Activated effector memory CD4-positive, alpha-beta T cell treated with Interleukin-2 at 50 U/mL for 16 hours (primary cell): ENCODE data around the gene MMEL1.
"Not testable (repeated sequence)": the region's sequence is repeated elsewhere in the genome, so short reads cannot be mapped to it uniquely, and the experiment has no call there.

ENCODE experiments used
- DNase-seq: peaks from one replicate; pipeline ENCODE4 v3.0.0-alpha.2; 2020

The MMEL1 gene

GRCh38 chr1:2632561-2633361 is at the start of gene MMEL1:
Gene MMEL1 (minus strand): TSS chr1:2633016. CDS start chr1:2629484, 3,532 bp downstream.
- no peak for DNase-seq

- DNase-seq: not testable (repeated sequence)
Observed at GRCh38 chr1:2676726-2677125, 43.9 kb upstream of the MMEL1 start.

GRCh38 chr1:2671656-2672055 is 38.8 kb upstream of the MMEL1 start:
- not testable (repeated sequence) for DNase-seq

GRCh38 chr1:2659806-2660205 is 27.0 kb upstream of the MMEL1 start:
- not testable (repeated sequence) for DNase-seq

GRCh38 chr1:2657909-2658308 is 25.1 kb upstream of the MMEL1 start:
- DNase-seq: not testable (repeated sequence)

- not testable (repeated sequence) for DNase-seq
Observed at GRCh38 chr1:2657124-2657523, 24.3 kb upstream of the MMEL1 start.

GRCh38 chr1:2655598-2656434 is 23.0 kb upstream of the MMEL1 start:
- DNase-seq: not testable (repeated sequence)

- not testable (repeated sequence) for DNase-seq
Observed at GRCh38 chr1:2654443-2654948, 21.7 kb upstream of the MMEL1 start.

GRCh38 chr1:2653741-2654442 is 21.1 kb upstream of the MMEL1 start:
- not testable (repeated sequence) for DNase-seq

- DNase-seq: not testable (repeated sequence)
Observed at GRCh38 chr1:2652926-2653571, 20.2 kb upstream of the MMEL1 start.

- DNase-seq: not testable (repeated sequence)
Observed at GRCh38 chr1:2652152-2652925, 19.5 kb upstream of the MMEL1 start.

GRCh38 chr1:2650967-2651645 is 18.3 kb upstream of the MMEL1 start:
- no peak for DNase-seq

- DNase-seq: no peak
Observed at GRCh38 chr1:2646837-2647236, 14.0 kb upstream of the MMEL1 start.

GRCh38 chr1:2645776-2646175 is 13.0 kb upstream of the MMEL1 start:
- no peak for DNase-seq

- no peak for DNase-seq
Observed at GRCh38 chr1:2645143-2645542, 12.3 kb upstream of the MMEL1 start.

- DNase-seq: no peak
Observed at GRCh38 chr1:2644591-2645101, 11.8 kb upstream of the MMEL1 start.

GRCh38 chr1:2644171-2644570 is 11.4 kb upstream of the MMEL1 start:
- no peak for DNase-seq

GRCh38 chr1:2643414-2644077 is 10.7 kb upstream of the MMEL1 start:
- DNase-seq: no peak

GRCh38 chr1:2642560-2643413 is 10.0 kb upstream of the MMEL1 start:
- DNase-seq: peak; percentile 92
